CD4-positive, alpha-beta T cell treated with Interleukin-15 for 1 hour (primary cell): ENCODE measurements around the gene CACNA1I.
A peak's percentile ranks its signal among the peaks of the same experiment; 100 is the strongest.
"Not testable (repeated sequence)": the region's sequence is repeated elsewhere in the genome, so short reads cannot be mapped to it uniquely, and the experiment has no call there.

Source experiments
- DNase-seq: peaks from one replicate; pipeline ENCODE4 v3.0.0-alpha.2; 2020

CACNA1I gene

DNA sequence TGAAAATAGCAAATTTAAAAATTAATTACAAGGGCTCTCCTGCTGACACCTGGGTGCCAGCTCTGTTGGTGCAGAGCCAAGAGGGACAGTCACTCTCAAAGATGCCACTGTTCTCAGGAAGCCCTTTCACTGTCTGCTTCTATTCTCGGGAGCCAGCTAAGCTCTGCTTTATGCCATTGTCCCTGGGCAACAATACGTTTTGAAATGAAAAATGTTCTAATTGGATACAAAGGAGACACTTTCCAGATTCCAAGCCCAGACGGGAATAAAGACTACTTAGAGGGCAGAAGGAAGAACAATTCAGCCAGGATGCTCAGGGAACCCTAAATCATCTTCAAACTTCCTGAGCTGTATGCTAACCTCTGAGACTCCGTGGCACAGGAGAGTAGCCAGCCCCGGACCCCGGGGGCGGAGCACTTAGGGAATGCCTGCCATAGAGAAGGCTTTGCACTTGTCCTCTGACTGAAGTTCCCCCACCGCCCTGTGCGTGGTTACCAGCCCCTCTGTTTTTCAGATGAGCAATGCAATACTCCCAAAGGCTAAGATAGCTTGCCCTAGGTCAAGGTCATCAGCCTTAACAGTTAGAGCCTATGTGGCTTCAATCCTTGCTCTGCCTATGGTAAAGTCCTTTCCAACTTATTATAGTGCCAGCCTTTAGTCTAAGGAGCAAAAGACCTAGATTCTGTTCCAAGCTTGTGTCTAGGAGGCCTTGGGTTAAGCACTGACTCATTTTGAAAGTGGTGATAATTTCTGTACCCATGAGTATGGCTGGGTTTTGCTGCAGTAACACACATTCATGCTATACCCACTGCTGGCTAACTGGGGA is 150.9 kb downstream of the CACNA1I start:
- peak; percentile 13 for DNase-seq

DNA sequence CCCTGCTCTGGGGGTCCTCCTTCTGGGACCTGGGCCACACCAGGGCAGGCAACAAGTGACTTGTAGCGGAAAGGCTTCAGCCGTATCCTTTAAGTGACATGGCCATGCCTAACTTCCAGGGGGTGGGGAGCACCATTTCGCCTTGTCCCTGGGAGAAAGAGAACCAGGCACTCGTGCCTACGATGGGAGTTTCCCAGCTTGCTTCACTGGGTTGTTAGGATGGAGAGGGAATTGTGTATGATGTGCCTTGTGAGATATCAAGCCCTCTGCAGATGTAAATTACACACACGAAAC is 151.4 kb downstream of the CACNA1I start:
- peak; percentile 1 for DNase-seq

DNA sequence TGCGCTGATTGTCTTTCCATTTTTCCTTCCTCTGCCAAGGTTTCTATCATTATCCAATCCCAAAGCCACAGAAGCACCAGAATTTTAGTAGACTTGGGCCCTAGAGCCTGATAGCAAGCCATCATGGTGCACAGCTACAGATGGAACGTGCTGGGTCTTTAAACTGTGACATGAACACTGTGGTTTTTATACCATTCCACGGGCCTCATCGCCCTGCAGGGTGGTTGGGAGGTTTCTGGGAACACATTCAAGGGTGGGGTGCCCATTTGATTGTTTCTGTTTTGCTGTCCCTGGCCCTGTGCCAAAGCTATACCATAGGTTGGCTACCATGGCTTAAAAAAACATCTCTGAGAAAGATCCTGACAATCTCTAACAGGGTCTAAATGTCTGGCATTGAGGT is 151.9 kb downstream of the CACNA1I start:
- no peak for DNase-seq

DNA sequence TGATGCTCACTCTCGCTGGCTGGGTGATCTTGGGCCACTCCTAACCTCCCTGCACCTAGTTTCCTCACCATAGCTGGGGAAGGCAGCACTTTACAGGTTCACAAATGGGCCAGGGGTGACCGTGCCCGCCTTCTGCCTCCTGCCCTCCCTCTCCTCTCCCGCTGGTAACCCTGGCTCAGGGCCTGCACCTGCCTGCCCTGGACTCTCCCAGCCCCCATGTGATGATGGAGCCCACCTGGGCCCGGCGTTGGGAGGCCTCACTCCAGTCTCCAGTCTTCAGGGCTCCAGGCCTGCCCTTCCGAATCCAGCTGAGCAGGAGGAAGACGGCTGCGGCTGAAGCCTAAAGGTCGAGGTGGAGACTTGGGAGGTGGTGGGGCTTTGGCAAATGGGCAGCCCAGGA is 152.9 kb downstream of the CACNA1I start:
- DNase-seq = peak; percentile 1

DNA sequence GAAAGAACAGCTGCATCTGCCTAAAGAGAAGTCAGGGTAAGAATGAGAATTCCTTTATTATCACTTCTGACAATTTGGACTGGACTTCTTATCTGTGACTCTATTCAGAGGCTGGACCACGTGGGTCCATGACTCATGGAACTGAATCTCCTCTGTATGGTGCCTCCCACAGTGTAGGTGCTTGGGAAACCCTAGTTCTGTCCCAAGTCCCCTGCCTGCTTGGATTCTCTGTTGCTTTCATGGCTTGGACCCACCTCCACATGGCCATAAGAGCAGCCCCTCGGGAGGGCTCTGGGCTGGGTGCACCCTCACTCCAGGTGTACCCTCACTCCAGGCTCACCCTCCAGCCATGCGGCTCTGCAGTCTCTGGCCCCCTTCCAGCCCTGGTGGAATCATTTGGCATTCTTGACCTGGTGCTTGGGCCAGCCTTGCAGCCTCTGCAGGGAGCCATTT is 153.4 kb downstream of the CACNA1I start:
- peak; percentile 15 for DNase-seq

DNA sequence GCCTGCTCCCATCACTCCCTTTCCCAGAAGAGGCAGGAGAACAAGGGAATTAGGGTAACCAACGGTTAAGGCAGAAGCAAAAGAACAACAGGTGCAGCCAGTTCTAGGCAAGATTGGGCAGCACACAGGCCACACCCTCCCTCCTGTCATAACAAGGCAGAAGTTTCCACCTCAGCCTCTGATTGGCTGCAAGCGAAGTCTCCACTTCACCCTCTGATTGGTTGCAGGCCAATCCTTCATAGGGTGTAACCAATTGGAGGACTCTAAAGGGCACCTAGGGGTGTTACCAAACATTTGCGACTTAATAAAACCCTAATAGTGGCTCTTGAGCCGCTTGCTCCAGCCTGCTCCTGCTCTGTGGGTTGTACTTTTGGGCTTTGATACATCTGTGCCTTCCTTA is 153.8 kb downstream of the CACNA1I start:
- DNase-seq = no peak

DNA sequence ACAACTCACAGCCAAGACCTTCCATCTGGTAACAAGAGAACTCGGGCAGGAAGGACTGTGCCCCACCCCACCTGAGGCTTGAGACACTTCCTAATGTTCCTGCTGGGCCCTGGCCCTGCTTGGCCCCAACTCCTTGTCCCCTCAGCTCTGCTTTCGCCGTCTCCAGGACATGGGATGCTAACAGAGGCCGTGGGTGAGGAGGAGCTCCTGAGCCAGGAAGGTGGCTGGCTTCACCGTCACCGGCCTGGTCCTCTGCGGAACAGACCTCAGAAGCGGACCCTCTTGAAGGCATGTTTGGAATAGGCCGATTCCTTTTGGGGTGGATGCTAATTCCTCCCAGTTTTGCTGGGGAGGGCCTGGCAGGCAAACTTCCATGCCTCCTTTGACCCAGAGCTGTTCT is 154.3 kb downstream of the CACNA1I start:
- peak; percentile 1 for DNase-seq

DNA sequence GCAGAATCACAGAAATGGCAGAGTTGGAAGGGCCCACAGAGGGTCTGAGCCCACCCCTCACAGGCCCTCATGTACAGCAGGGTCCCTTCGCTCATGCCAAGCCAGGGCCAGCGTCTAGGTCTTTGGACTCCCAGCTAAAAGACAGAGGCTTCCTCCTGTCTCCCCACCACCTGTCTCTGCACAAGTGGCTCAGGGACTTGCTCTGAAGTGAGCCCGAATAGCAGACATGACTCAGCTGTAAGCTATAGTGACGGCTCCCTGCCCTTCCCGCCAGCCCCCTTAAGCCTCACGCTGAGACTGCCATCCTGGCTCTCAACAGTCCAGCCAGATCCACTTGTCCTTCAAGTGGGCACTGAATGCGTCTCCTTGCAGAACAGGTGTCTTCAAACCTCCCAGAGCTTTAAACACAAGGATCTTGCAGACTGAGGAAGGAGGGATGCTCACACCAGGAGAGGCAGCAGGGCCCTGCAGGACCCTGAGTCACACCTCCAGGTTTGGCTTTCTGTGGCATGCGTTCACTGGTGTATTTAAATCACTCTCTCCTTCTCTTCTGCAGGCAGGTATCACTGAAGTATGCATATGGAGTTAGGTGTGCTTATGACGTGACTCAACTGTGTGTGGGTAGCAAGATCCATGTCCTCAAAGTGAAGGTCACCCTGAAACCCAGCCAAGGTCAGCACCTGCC is 154.9 kb downstream of the CACNA1I start:
- DNase-seq = no peak

DNA sequence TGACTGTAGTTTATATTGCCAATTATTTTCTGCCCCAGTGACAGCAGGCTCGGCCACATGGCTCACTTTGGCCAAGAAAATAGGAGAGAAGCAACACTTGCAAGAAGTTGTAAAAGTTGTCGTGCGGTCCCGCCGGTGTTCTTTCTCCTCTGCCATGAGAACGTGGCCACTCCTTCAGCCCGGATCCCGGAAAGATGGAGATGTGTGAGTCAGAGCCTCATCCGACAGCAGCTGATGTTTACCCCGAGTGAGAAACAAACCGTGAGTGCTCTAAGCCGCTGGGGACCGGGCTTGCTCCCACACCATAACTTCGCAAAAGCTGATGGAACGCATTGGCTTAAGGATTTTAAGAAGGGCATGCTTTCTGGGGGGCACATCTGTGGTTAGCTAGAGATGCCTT is 157.0 kb downstream of the CACNA1I start:
- DNase-seq = no peak

DNA sequence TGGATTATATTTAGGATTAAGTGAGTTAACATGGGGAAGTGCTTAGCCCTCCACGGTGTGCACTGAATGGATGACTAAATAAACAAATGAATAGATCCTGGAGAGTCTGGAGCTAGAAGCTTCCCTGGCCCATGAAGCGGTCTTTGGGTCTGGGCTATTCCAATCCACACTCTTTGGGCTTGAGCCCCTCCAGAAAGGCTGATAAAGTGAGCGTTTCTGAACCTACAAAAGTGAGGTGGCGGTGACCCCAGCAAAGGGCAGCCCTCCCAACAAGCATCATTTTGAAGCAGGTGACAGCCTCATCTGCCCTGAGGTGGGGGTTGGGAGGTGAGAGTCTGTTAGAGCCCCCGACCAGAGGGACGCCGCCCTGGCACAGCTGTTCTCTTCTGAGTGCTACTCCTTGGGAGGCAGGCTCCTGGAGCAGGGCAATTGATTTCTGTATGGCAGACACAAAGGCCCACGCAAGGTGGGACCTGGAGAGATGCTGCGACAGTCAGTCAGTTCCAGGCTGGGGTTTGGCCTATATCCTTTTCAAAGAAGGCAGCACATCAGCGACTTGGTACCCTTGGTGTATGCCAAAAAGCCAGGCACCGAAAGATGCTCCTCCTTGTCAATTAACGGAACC is 157.8 kb downstream of the CACNA1I start:
- no peak for DNase-seq

DNA sequence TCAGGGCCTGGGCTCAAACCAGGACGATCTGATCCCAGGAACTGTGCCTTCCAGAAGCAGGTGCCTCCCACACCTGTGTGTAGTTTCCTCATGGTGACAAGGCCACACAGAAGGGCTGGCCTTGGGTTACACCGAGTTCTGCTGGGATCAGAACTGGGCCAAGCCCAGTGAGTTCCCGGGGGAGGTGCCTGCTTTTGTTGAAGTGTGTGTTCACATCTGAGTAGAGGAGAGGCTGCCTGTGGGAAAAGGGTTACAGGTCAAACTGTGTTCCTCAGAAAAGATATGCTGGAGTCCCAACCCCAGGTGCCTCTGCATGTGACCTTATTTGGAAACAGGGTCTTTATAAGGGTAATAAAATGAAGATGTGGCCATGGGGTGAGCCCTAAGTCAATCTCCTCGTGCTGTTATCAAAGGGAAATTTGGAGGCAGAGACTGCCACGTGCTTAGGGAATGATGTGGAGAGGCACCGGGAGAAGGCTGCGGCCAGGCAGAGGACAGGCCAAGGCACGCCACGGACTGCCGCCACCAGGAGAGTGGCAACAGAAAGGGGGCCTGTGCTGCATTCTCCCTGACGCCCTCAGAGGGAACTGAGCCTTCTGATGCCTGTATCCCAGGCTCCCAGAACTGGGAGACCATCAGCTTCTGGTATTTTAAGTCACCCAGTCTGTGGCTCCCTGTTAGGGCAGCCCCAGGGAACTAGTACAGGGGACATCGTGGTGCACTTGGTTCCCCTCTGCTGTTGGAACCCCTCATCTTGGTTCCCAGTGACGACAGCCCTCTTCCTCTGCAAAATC is 158.8 kb downstream of the CACNA1I start:
- no peak for DNase-seq

DNA sequence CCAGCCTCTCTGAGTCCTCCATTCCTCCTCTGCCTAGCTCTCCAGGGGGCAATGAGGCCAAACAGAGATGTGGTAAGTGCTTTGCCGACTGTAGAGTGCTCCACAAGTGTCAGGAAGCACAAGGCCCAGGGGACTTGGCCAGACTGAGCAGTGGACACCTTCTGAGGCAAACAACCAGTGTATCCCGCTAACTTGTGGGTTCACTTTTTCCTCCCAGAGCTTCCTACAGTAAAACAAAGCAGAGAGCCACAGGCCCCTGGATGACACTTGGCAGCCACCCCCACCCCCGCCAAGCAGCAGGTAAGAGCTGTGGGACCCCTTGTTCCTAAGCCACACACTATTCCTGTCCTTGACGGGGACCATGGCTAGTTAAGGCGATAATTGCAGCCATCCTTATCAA is 160.9 kb downstream of the CACNA1I start:
- DNase-seq = no peak

DNA sequence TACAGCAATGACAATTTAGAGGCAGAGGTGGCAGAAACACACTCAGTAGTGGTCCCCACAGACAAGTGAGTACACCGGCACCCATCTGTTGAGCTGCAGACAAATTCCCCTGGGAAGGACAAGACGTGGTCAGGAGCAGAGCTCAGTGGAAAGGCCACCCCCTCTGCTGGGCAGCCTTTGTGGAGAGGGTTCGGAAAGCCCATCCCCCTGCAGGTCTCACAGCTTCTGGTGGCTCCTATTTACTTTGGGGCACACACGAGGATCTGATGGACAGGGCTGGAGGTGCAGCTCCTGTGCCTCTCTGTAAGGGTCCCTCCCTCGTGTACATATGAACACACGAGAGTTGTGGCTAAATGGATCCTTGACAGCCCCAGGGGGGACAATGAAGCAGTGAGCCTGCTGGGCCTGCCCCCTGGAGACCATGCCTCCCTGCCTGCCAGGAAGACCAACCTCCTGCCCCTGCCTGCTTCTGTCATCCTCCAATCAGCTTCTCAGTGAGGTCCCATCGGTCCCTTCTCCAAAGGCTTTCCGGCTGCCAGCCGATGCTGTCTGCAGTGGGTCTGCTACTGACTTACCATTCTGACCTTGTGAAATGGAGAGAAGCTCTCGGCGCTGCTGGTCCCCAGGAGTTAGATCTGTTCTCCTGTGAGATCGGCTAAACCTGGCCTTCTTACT is 161.5 kb downstream of the CACNA1I start:
- no peak for DNase-seq

DNA sequence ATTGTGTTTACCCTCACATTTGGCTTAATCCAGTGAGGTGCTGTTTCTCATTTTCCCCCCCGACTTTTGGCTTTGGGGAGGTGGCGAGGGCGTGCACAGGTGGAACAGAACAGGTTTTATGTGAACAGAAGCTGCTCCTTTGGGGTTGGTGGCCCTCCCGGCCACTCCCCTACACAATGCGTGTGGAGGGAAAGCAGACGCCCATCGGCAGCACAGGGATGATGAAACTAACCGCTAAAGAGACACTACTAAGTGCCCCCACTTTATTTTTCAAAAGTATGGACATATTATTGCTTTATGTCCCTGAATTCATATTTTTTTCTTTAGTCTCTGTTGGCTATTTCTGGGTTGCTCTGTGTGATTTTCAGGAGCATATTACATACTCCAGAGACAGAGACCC is 162.1 kb downstream of the CACNA1I start:
- DNase-seq = no peak

DNA sequence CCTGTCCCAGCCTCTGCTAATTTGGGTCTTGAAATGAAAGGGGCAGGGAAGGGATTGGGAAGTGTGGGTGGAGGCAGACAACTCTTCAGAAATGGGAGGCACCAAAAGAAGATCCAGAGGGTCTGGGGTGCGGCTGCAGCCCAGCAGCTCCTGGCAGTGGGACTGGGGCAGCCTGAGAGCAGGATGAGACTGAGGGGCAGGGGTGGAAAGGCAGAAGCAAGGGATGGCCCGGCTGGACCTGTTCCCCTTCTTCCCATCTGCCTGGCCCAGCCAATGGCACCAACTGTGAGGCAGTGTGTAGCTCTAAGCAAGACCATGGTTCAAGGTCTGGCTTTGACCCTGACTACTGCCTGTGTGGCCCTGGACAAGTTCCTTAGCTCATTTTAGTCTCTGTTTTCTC is 162.6 kb downstream of the CACNA1I start:
- DNase-seq = no peak

DNA sequence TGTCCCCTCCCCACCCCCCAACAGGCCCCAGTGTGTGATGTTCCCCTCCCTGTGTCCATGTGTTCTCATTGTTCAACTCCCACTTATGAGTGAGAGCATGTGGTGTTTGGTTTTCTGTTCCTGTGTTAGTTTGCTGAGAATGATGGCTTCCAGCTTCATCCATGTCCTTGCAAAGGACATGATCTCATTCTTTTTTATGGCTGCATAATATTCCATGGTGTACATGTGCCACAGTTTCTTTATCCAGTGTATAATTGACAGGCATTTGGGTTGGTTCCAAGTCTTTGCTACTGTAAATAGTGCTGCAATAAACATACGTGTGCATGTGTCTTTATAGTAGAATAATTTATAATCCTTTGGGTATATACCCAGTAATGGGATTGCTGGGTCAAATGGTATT is 163.5 kb downstream of the CACNA1I start:
- not testable (repeated sequence) for DNase-seq

DNA sequence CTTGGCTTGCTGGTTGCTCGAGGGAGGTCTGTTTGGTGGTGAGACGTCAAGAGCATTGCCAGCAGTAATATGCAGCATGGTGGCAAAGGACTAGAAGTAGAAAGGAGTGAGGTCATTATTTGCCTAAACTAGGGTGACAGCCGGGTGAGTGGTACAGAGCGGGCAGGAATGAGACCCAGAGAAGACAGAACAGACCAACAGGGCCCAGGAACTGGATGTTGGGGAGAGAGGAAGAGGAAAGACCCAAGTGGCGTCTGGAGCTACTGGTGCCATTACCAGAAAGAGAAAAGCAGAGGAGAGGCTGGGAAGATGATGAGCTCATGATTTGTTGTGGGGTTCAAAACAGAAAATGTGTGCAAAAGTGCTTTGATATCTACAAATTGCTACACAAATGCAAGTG is 164.3 kb downstream of the CACNA1I start:
- no peak for DNase-seq

DNA sequence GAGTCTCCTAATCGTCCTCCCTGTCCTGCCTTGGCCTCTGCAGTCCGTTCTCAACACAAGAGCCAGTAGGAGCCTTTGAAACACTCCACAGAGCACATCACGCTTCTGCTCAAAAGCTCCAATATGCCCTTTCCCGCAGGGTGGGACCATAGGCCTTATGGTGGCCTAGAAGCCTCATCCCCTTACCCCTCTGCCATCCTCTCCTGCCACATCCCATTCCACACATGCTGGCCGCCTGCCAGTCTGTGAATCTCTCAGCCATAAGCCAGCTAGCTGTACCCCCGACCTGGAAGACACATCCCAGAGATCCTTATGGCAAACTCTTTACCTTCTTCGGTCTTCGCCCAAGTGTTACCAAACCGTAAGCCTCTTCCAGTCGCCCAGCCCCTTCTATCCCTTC is 165.2 kb downstream of the CACNA1I start:
- DNase-seq = no peak

DNA sequence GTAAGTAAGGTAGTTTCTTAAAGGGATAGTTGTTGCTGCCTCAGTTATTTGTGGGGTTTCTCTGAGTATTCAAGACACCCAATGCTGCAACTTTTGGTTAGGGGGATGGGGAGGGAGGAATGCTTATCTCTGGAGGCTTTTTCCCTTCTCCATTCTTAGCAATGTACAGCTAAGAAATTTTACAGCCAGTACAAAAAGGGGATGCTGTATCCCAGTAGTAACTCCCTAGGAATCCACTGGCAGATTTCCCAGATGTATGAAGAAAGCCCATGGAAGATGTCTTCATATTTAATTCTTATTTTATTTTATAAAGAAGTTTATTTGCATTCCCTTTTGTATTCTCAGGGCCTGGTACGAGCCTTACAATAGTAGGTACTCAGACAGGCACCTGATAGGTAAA is 168.2 kb downstream of the CACNA1I start:
- no peak for DNase-seq
